ENCODE data around the gene NRXN3.

NRXN3 gene

GRCh38 chr14:78598046-78598920 lies 428.1 kb downstream of the NRXN3 start:
- no peak for DNase-seq

GRCh38 chr14:78605025-78605762 lies 435.0 kb downstream of the NRXN3 start:
- DNase-seq: no peak

- DNase-seq: no peak
Observed at GRCh38 chr14:78605897-78606500, 435.8 kb downstream of the NRXN3 start.

GRCh38 chr14:78608998-78609787 lies 439.0 kb downstream of the NRXN3 start:
- DNase-seq: no peak

GRCh38 chr14:78610994-78611393 lies 440.8 kb downstream of the NRXN3 start:
- DNase-seq: no peak

- DNase-seq: no peak
Observed at GRCh38 chr14:78611796-78612571, 441.8 kb downstream of the NRXN3 start.

- no peak for DNase-seq
Observed at GRCh38 chr14:78612666-78613065, 442.5 kb downstream of the NRXN3 start.

- no peak for DNase-seq
Observed at GRCh38 chr14:78614593-78614992, 444.4 kb downstream of the NRXN3 start.

- no peak for DNase-seq
Observed at GRCh38 chr14:78617735-78618134, 447.6 kb downstream of the NRXN3 start.

- DNase-seq: no peak
Observed at GRCh38 chr14:78618368-78618767, 448.2 kb downstream of the NRXN3 start.

- no peak for DNase-seq
Observed at GRCh38 chr14:78627114-78627513, 456.9 kb downstream of the NRXN3 start.

- DNase-seq: no peak
Observed at GRCh38 chr14:78631551-78631950, 461.4 kb downstream of the NRXN3 start.

- no peak for DNase-seq
Observed at GRCh38 chr14:78633752-78634151, 463.6 kb downstream of the NRXN3 start.

GRCh38 chr14:78637489-78637888 lies 467.3 kb downstream of the NRXN3 start:
- DNase-seq: no peak

GRCh38 chr14:78637908-78638475 lies 467.8 kb downstream of the NRXN3 start:
- DNase-seq: no peak

- no peak for DNase-seq
Observed at GRCh38 chr14:78638926-78639325, 468.8 kb downstream of the NRXN3 start.

- DNase-seq: no peak
Observed at GRCh38 chr14:78644824-78645559, 474.8 kb downstream of the NRXN3 start.

- no peak for DNase-seq
Observed at GRCh38 chr14:78652727-78653126, 482.6 kb downstream of the NRXN3 start.

- no peak for DNase-seq
Observed at GRCh38 chr14:78653173-78653572, 483.0 kb downstream of the NRXN3 start.

GRCh38 chr14:78657451-78657850 lies 487.3 kb downstream of the NRXN3 start:
- DNase-seq: no peak

- no peak for DNase-seq
Observed at GRCh38 chr14:78664841-78665240, 494.7 kb downstream of the NRXN3 start.

Measured in CD4-positive, alpha-beta T cell treated with Interleukin-15 for 1 hour (primary cell).